Pericardium fibroblast (primary cell): Measurements from ENCODE around the gene AKAP11. TPM values are rescaled to one million over a fixed set of nuclear protein-coding genes. Genes with fewer than 3 reads are reported as not detected.

Experiments used
- total RNA-seq: library from RNA; depleted of rRNA; stranded (reverse); fragments of >200 nt; gene quantifications from 2 replicates; pipeline ENCODE4 v1.2.3, GENCODE V29; 2015

Gene AKAP11
- 9.3 and 13.5 TPM in 2 replicates for total RNA-seq

GRCh38 chr13:42272115-42272803, at the start of gene AKAP11:
TSS of gene AKAP11 (plus strand) at chr13:42272152. CDS start at chr13:42286349, 14,197 bp downstream.

Other genes with a start within 250 kb of the AKAP11 start
- gene DGKH, start 223.5 kb upstream of the AKAP11 start, total RNA-seq = 2.2 and 4.5 TPM in 2 replicates